ENCODE measurements around the gene NFKBIL1. TPM values are rescaled to one million over a fixed set of nuclear protein-coding genes. Genes with fewer than 3 reads are reported as not detected.
A peak's percentile ranks its signal among the peaks of the same experiment; 100 is the strongest.
"Not testable (repeated sequence)": the region's sequence is repeated elsewhere in the genome, so short reads cannot be mapped to it uniquely, and the experiment has no call there.

The NFKBIL1 gene
- total and polyA plus RNA-seq, 5 experiments from 2014 or later = 8.4 to 15.2 (median 10.0) TPM

- H3K4me3 Mint-ChIP-seq = peak overlapping the region; percentile 51 to 89 (median 83)
- H3K27ac Mint-ChIP-seq = peak overlapping the region; percentile 92 to 100 (median 98)
- H3K4me1 Mint-ChIP-seq = peaks cover 35 to 91% (median 77%) of the 10 kb centered on the region in 4 donors
- DNase-seq (peak in 4 of 10 donors; percentile 23 to 63 (median 33)), ATAC-seq (peak; percentile 47 to 49)
- H3K9me3 Mint-ChIP-seq = no peaks in the 10 kb centered on the region
- peaks cover 0 to 6% (median 0%) of the 10 kb centered on the region in 3 donors for H3K36me3 Mint-ChIP-seq
- no peaks in the 10 kb centered on the region for H3K27me3 Mint-ChIP-seq
- POLR2A ChIA-PET = interaction anchor here (0.5 to 38.0 kb wide), 6 partner anchors 1 to 65 kb away, joined by 4 to 1584 read pairs (median 11); partner anchors contain the start of genes BAG6, DDX39B, LST1 and LTA
Measured at GRCh38 chr6:31586599-31587281, 39.3 kb downstream of the NFKBIL1 start.

GRCh38 chr6:31587791-31588777 is 40.7 kb downstream of the NFKBIL1 start:
- ATAC-seq (no peak), DNase-seq (no peak)
- POLR2A ChIA-PET = interaction anchor here (1.0 to 38.0 kb wide), 5 partner anchors 3 to 93 kb away, joined by 3 to 1584 read pairs (median 7); partner anchors contain the start of genes LST1, LTA, LTB and NCR3
- no peaks in the 10 kb centered on the region for H3K27me3 Mint-ChIP-seq
- peaks cover 0 to 4% (median 0%) of the 10 kb centered on the region in 3 donors for H3K36me3 Mint-ChIP-seq
- peak overlapping the region; percentile 60 to 84 (median 76) for H3K4me3 Mint-ChIP-seq
- peaks cover 32 to 92% (median 81%) of the 10 kb centered on the region in 4 donors for H3K4me1 Mint-ChIP-seq
- H3K27ac Mint-ChIP-seq = peak overlapping the region; percentile 92 to 99 (median 94)
- no peaks in the 10 kb centered on the region for H3K9me3 Mint-ChIP-seq

GRCh38 chr6:31588871-31589650 is 41.7 kb downstream of the NFKBIL1 start:
- Mint-ChIP-seq H3K27me3 (no peaks in the 10 kb centered on the region), H3K36me3 (peaks cover 0 to 4% (median 0%) of the 10 kb centered on the region in 3 donors), H3K4me1 (peaks cover 31 to 92% (median 84%) of the 10 kb centered on the region in 4 donors), H3K27ac (peak overlapping the region; percentile 77 to 98 (median 88)), H3K4me3 (peak overlapping the region in 3 of 10 donors; percentile 20 to 62 (median 37)), H3K9me3 (no peaks in the 10 kb centered on the region)
- no peak for ATAC-seq
- POLR2A ChIA-PET = interaction anchor here (0.6 to 38.0 kb wide), 3 partner anchors 4 to 670 kb away, joined by 3 to 1584 read pairs (median 1584); partner anchors contain the start of genes LST1, LTA, LTB and NCR3
- no peak for DNase-seq

GRCh38 chr6:31590691-31591090 is 43.3 kb downstream of the NFKBIL1 start:
- not testable (repeated sequence) for H3K27me3 Mint-ChIP-seq, ATAC-seq, DNase-seq, H3K9me3 Mint-ChIP-seq, H3K36me3 Mint-ChIP-seq
- POLR2A ChIA-PET = interaction anchor here (38.0 kb wide), 1 partner anchor 19 kb away, joined by 1584 read pairs; the partner anchor contains the start of genes LST1, LTA, LTB and TNF
- peaks cover 27 to 84% (median 80%) of the 10 kb centered on the region in 4 donors for H3K4me1 Mint-ChIP-seq
- peak overlapping the region; percentile 46 to 98 (median 63) for H3K27ac Mint-ChIP-seq
- H3K4me3 Mint-ChIP-seq = peak overlapping the region in 1 of 10 donors; percentile 2

GRCh38 chr6:31592396-31592771 is 45.0 kb downstream of the NFKBIL1 start:
- POLR2A ChIA-PET = interaction anchor here (0.7 to 38.0 kb wide), 10 partner anchors 20 to 1628 kb away, joined by 3 to 1584 read pairs (median 4); partner anchors contain the start of genes ATP6V1G2, GPANK1, LST1 and LTA
- ATAC-seq = peak; percentile 14 to 27
- Mint-ChIP-seq H3K9me3 (no peaks in the 10 kb centered on the region), H3K36me3 (peaks cover 0 to 4% (median 0%) of the 10 kb centered on the region in 3 donors), H3K27me3 (no peaks in the 10 kb centered on the region), H3K4me3 (peak overlapping the region; percentile 66 to 86 (median 76)), H3K27ac (peak overlapping the region; percentile 86 to 96 (median 93)), H3K4me1 (peaks cover 22 to 82% (median 77%) of the 10 kb centered on the region in 4 donors)
- no peak for DNase-seq

- peaks cover 19 to 57% (median 54%) of the 10 kb centered on the region in 4 donors for H3K4me1 Mint-ChIP-seq
- DNase-seq (peak in 7 of 10 donors; percentile 42 to 82 (median 79)), ATAC-seq (peak; percentile 78 to 80)
- peak overlapping the region in 9 of 10 donors; percentile 30 to 74 (median 62) for H3K4me3 Mint-ChIP-seq
- no peaks in the 10 kb centered on the region for H3K9me3 Mint-ChIP-seq
- peak overlapping the region; percentile 46 to 90 (median 84) for H3K27ac Mint-ChIP-seq
- H3K36me3 Mint-ChIP-seq = no peaks in the 10 kb centered on the region
- H3K27me3 Mint-ChIP-seq = no peaks in the 10 kb centered on the region
- POLR2A ChIA-PET = interaction anchor here (1.4 to 38.0 kb wide), 5 partner anchors 18 to 102 kb away, joined by 4 to 1584 read pairs (median 41); partner anchors contain the start of genes AIF1, ATP6V1G2, DDX39B and LST1
Measured at GRCh38 chr6:31597006-31597405, 49.6 kb downstream of the NFKBIL1 start.

GRCh38 chr6:31607317-31607716 is 59.9 kb downstream of the NFKBIL1 start:
- DNase-seq (no peak), ATAC-seq (no peak)
- Mint-ChIP-seq H3K9me3 (no peaks in the 10 kb centered on the region), H3K27ac (no peak overlapping the region), H3K4me1 (peaks cover 0 to 2% (median 0%) of the 10 kb centered on the region in 4 donors), H3K4me3 (no peak overlapping the region), H3K27me3 (peaks cover 0 to 1% (median 0%) of the 10 kb centered on the region in 5 donors), H3K36me3 (no peaks in the 10 kb centered on the region)
- POLR2A ChIA-PET = interaction anchor here (0.7 to 1.2 kb wide), 2 partner anchors 22 to 37 kb away, joined by 3 to 9 read pairs; no protein-coding TSS in a partner anchor

Other genes with a start within 250 kb of the NFKBIL1 start
Only the 30 nearest of the 31 such genes appear.
- gene HLA-B, start 190.4 kb upstream of the NFKBIL1 start, total RNA-seq = 1,000 to 10,000 TPM; 5,337 to 5,382 TPM
- 1,000 to 10,000 TPM; 5,978 to 8,548 (median 7,722) TPM for gene HLA-B, start 190.4 kb upstream of the NFKBIL1 start, polyA plus RNA-seq
- gene MICA, start 144.0 kb upstream of the NFKBIL1 start, total RNA-seq = 10 to 100 TPM; 21.0 to 21.9 TPM
- gene MICA, start 144.0 kb upstream of the NFKBIL1 start, polyA plus RNA-seq = 1 to 10 TPM; 3.7 to 5.8 (median 5.5) TPM
- 10 to 100 TPM; 12.3 to 13.8 TPM for gene MICB, start 49.5 kb upstream of the NFKBIL1 start, total RNA-seq
- 1 to 10 TPM; 3.3 to 4.7 (median 3.8) TPM for gene MICB, start 49.5 kb upstream of the NFKBIL1 start, polyA plus RNA-seq
- gene MCCD1, start 18.6 kb upstream of the NFKBIL1 start, total RNA-seq = not detected
- not detected for gene MCCD1, start 18.6 kb upstream of the NFKBIL1 start, polyA plus RNA-seq
- 100 to 1,000 TPM; 679 to 768 TPM for gene DDX39B, start 5.6 kb upstream of the NFKBIL1 start, total RNA-seq
- 100 to 1,000 TPM in 1 of 3 donors, 10 to 100 TPM in 2; 53.6 to 104 (median 96.0) TPM for gene DDX39B, start 5.6 kb upstream of the NFKBIL1 start, polyA plus RNA-seq
- gene ATP6V1G2, start 1.0 kb upstream of the NFKBIL1 start, total RNA-seq = 1 to 10 TPM; 7.9 TPM
- gene ATP6V1G2, start 1.0 kb upstream of the NFKBIL1 start, polyA plus RNA-seq = under 1 TPM in 2 of 3 donors, not detected in 1; 0.55 to 0.56 TPM
- gene LTA, start 24.7 kb downstream of the NFKBIL1 start, total RNA-seq = 10 to 100 TPM; 14.3 to 16.2 TPM
- 10 to 100 TPM; 11.0 to 40.1 (median 29.9) TPM for gene LTA, start 24.7 kb downstream of the NFKBIL1 start, polyA plus RNA-seq
- gene TNF, start 28.0 kb downstream of the NFKBIL1 start, total RNA-seq = 1 to 10 TPM; 2.1 to 2.3 TPM
- gene TNF, start 28.0 kb downstream of the NFKBIL1 start, polyA plus RNA-seq = under 1 TPM; 0.11 to 0.53 (median 0.37) TPM
- gene LTB, start 34.8 kb downstream of the NFKBIL1 start, total RNA-seq = 100 to 1,000 TPM; 450 to 469 TPM
- gene LTB, start 34.8 kb downstream of the NFKBIL1 start, polyA plus RNA-seq = 1,000 to 10,000 TPM in 2 of 3 donors, 100 to 1,000 TPM in 1; 707 to 1,760 (median 1,173) TPM
- 10 to 100 TPM; 13.7 to 19.1 TPM for gene LST1, start 38.7 kb downstream of the NFKBIL1 start, total RNA-seq
- gene LST1, start 38.7 kb downstream of the NFKBIL1 start, polyA plus RNA-seq = 10 to 100 TPM; 13.4 to 18.0 (median 15.0) TPM
- 1 to 10 TPM; 8.5 to 8.8 TPM for gene NCR3, start 45.4 kb downstream of the NFKBIL1 start, total RNA-seq
- gene NCR3, start 45.4 kb downstream of the NFKBIL1 start, polyA plus RNA-seq = 10 to 100 TPM; 54.3 to 86.3 (median 76.0) TPM
- gene AIF1, start 67.6 kb downstream of the NFKBIL1 start, total RNA-seq = 10 to 100 TPM; 23.0 to 27.3 TPM
- 100 to 1,000 TPM; 145 to 242 (median 239) TPM for gene AIF1, start 67.6 kb downstream of the NFKBIL1 start, polyA plus RNA-seq
- gene PRRC2A, start 73.1 kb downstream of the NFKBIL1 start, total RNA-seq = 100 to 1,000 TPM; 227 to 230 TPM
- gene PRRC2A, start 73.1 kb downstream of the NFKBIL1 start, polyA plus RNA-seq = 1 to 10 TPM; 4.5 to 7.1 (median 5.0) TPM
- 100 to 1,000 TPM; 244 to 258 TPM for gene BAG6, start 105.1 kb downstream of the NFKBIL1 start, total RNA-seq
- 10 to 100 TPM; 17.7 to 21.5 (median 21.1) TPM for gene BAG6, start 105.1 kb downstream of the NFKBIL1 start, polyA plus RNA-seq
- 1 to 10 TPM; 2.2 to 3.1 TPM for gene APOM, start 108.3 kb downstream of the NFKBIL1 start, total RNA-seq
- gene APOM, start 108.3 kb downstream of the NFKBIL1 start, polyA plus RNA-seq = 1 to 10 TPM; 5.0 to 8.0 (median 5.5) TPM
- gene C6orf47, start 113.2 kb downstream of the NFKBIL1 start, total RNA-seq = 10 to 100 TPM; 24.9 to 26.3 TPM
- 10 to 100 TPM; 17.0 to 36.7 (median 21.3) TPM for gene C6orf47, start 113.2 kb downstream of the NFKBIL1 start, polyA plus RNA-seq
- 10 to 100 TPM; 26.6 to 27.9 TPM for gene GPANK1, start 117.4 kb downstream of the NFKBIL1 start, total RNA-seq
- gene GPANK1, start 117.4 kb downstream of the NFKBIL1 start, polyA plus RNA-seq = 10 to 100 TPM; 20.8 to 22.9 (median 21.2) TPM
- 100 to 1,000 TPM; 131 to 133 TPM for gene CSNK2B, start 118.5 kb downstream of the NFKBIL1 start, total RNA-seq
- 100 to 1,000 TPM; 214 to 230 (median 217) TPM for gene CSNK2B, start 118.5 kb downstream of the NFKBIL1 start, polyA plus RNA-seq
- gene LY6G5B, start 122.4 kb downstream of the NFKBIL1 start, total RNA-seq = 10 to 100 TPM; 44.1 to 48.8 TPM
- gene LY6G5B, start 122.4 kb downstream of the NFKBIL1 start, polyA plus RNA-seq = under 1 TPM in 1 of 3 donors, not detected in 2; 0.25 TPM
- 1 to 10 TPM; 4.4 to 5.5 TPM for gene LY6G5C, start 133.5 kb downstream of the NFKBIL1 start, total RNA-seq
- 1 to 10 TPM; 4.6 to 7.9 (median 7.6) TPM for gene LY6G5C, start 133.5 kb downstream of the NFKBIL1 start, polyA plus RNA-seq
- gene ABHD16A, start 155.7 kb downstream of the NFKBIL1 start, total RNA-seq = 10 to 100 TPM; 58.4 to 59.9 TPM
- gene ABHD16A, start 155.7 kb downstream of the NFKBIL1 start, polyA plus RNA-seq = 10 to 100 TPM; 26.9 to 35.5 (median 34.1) TPM
- not detected for gene LY6G6F, start 159.3 kb downstream of the NFKBIL1 start, total RNA-seq
- not detected for gene LY6G6F, start 159.3 kb downstream of the NFKBIL1 start, polyA plus RNA-seq
- gene LY6G6D, start 167.7 kb downstream of the NFKBIL1 start, total RNA-seq = not detected
- not detected for gene LY6G6D, start 167.7 kb downstream of the NFKBIL1 start, polyA plus RNA-seq
- not detected for gene LY6G6C, start 174.1 kb downstream of the NFKBIL1 start, total RNA-seq
- gene LY6G6C, start 174.1 kb downstream of the NFKBIL1 start, polyA plus RNA-seq = not detected
- gene MPIG6B, start 175.8 kb downstream of the NFKBIL1 start, total RNA-seq = 1 to 10 TPM; 1.4 to 1.9 TPM
- 1 to 10 TPM; 1.2 to 4.9 (median 1.3) TPM for gene MPIG6B, start 175.8 kb downstream of the NFKBIL1 start, polyA plus RNA-seq
- 1 to 10 TPM; 3.1 to 5.1 TPM for gene DDAH2, start 181.7 kb downstream of the NFKBIL1 start, total RNA-seq
- gene DDAH2, start 181.7 kb downstream of the NFKBIL1 start, polyA plus RNA-seq = 10 to 100 TPM in 2 of 3 donors, 1 to 10 TPM in 1; 8.0 to 14.7 (median 10.3) TPM
- gene CLIC1, start 188.9 kb downstream of the NFKBIL1 start, total RNA-seq = 10 to 100 TPM; 23.7 to 27.1 TPM
- gene CLIC1, start 188.9 kb downstream of the NFKBIL1 start, polyA plus RNA-seq = 100 to 1,000 TPM in 2 of 3 donors, 10 to 100 TPM in 1; 95.1 to 345 (median 114) TPM
- 1 to 10 TPM; 7.2 to 8.3 TPM for gene MSH5, start 192.4 kb downstream of the NFKBIL1 start, total RNA-seq
- gene MSH5, start 192.4 kb downstream of the NFKBIL1 start, polyA plus RNA-seq = 1 to 10 TPM in 2 of 3 donors, under 1 TPM in 1; 0.61 to 1.1 (median 1.1) TPM
- gene SAPCD1, start 215.0 kb downstream of the NFKBIL1 start, total RNA-seq = 1 to 10 TPM; 1.6 to 2.1 TPM
- not detected for gene SAPCD1, start 215.0 kb downstream of the NFKBIL1 start, polyA plus RNA-seq
- under 1 TPM; 0.47 to 0.52 TPM for gene VWA7, start 229.7 kb downstream of the NFKBIL1 start, total RNA-seq
- under 1 TPM in 1 of 3 donors, not detected in 2; 0.34 TPM for gene VWA7, start 229.7 kb downstream of the NFKBIL1 start, polyA plus RNA-seq

All from naive thymus-derived CD8-positive, alpha-beta T cell (primary cell).